ENCODE results near the gene PDILT.

Gene PDILT

GRCh38 chr16:20387978-20388377, 16.6 kb downstream of the PDILT start:
- TF ChIP-seq YY1 (IDR thresholded peaks at IDR 0.05; ENCODE audit: low read depth) (no peak), FOXM1 (IDR thresholded peaks at IDR 0.05; ENCODE audit: borderline replicate concordance, low read depth) (no peak), ZBTB7A (IDR thresholded peaks at IDR 0.05; ENCODE audit: low read depth) (no peak), USF1 (IDR thresholded peaks at IDR 0.05) (no peak), CREB1 (IDR thresholded peaks at IDR 0.05; ENCODE audit: low read depth) (no peak), EGR1 (IDR thresholded peaks at IDR 0.05) (no peak), CEBPB (IDR thresholded peaks at IDR 0.05) (no peak), TEAD4 (IDR thresholded peaks at IDR 0.05) (no peak), RAD21 (IDR thresholded peaks at IDR 0.05; ENCODE audit: low read depth) (no peak), EP300 (IDR thresholded peaks at IDR 0.05; ENCODE audit: borderline replicate concordance) (no peak), TCF12 (IDR thresholded peaks at IDR 0.05; ENCODE audit: low read depth) (no peak), NFIC (IDR thresholded peaks at IDR 0.05) (no peak)
- TF ChIP-seq, protein P1, sequence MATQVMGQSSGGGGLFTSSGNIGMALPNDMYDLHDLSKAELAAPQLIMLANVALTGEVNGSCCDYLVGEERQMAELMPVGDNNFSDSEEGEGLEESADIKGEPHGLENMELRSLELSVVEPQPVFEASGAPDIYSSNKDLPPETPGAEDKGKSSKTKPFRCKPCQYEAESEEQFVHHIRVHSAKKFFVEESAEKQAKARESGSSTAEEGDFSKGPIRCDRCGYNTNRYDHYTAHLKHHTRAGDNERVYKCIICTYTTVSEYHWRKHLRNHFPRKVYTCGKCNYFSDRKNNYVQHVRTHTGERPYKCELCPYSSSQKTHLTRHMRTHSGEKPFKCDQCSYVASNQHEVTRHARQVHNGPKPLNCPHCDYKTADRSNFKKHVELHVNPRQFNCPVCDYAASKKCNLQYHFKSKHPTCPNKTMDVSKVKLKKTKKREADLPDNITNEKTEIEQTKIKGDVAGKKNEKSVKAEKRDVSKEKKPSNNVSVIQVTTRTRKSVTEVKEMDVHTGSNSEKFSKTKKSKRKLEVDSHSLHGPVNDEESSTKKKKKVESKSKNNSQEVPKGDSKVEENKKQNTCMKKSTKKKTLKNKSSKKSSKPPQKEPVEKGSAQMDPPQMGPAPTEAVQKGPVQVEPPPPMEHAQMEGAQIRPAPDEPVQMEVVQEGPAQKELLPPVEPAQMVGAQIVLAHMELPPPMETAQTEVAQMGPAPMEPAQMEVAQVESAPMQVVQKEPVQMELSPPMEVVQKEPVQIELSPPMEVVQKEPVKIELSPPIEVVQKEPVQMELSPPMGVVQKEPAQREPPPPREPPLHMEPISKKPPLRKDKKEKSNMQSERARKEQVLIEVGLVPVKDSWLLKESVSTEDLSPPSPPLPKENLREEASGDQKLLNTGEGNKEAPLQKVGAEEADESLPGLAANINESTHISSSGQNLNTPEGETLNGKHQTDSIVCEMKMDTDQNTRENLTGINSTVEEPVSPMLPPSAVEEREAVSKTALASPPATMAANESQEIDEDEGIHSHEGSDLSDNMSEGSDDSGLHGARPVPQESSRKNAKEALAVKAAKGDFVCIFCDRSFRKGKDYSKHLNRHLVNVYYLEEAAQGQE (IDR thresholded peaks at IDR 0.05; ENCODE audit: low read depth): no peak
- TF ChIP-seq, protein P2, sequence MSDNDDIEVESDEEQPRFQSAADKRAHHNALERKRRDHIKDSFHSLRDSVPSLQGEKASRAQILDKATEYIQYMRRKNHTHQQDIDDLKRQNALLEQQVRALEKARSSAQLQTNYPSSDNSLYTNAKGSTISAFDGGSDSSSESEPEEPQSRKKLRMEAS (IDR thresholded peaks at IDR 0.05): no peak

DNA sequence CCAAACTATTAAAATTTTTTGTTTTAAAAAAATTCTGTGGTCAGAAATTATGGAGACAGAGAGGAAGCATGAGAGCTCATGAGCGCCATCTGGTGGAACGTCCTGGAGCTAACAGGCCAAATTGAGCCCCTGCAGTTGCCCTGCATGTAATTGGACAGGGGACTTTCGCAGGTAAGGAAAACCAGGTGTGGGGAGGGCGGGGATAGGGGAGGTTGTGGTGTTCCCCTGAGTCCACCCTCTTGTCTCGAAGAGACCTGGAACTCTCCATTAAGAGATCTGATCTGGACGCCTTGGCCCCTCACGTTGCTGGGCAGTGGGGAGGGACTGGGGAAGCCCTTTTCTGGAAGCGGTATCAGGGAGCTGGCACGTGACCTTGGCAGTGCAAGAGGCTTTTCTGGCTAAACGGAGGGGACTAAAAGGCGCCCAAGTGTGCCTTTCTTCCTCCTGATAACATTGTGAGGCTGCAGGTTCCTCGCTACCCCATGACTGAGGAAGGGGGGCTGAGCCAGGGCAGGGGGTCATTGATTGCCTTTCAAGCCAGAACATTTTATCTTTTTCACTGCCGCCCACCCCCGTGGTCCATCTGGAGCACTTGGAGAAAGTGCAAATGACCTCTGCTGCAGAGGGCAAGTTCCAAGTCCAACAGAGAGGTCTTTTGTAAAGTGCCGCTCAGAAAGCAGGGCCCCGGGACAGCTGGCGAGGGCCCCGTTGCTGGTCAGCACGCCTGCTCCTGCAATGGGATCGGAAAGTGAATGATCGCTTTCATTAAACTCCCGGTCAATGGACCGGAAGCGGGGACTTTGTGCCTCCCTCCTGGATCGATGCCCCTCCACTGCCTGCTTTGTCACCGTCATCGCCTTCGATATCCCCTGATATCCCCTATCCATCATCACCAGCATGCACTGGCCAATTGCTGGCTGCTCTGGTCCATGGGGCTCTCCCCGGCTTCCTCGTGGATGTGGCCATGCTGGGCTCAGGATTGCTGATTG, 18.4 kb downstream of the PDILT start:
- no peak for TF ChIP-seq CREB1 (IDR thresholded peaks at IDR 0.05; ENCODE audit: low read depth)
- peak; percentile 74 for TF ChIP-seq USF1 (IDR thresholded peaks at IDR 0.05)
- TF ChIP-seq, protein P2 (IDR thresholded peaks at IDR 0.05): no peak
- TF ChIP-seq RAD21 (IDR thresholded peaks at IDR 0.05; ENCODE audit: low read depth): peak; percentile 51
- TF ChIP-seq EGR1 (IDR thresholded peaks at IDR 0.05): no peak

GRCh38 chr16:20383106-20384029, 21.2 kb downstream of the PDILT start:
- TF ChIP-seq CREB1 (IDR thresholded peaks at IDR 0.05; ENCODE audit: low read depth) (no peak), ZBTB7A (IDR thresholded peaks at IDR 0.05; ENCODE audit: low read depth) (no peak), RAD21 (IDR thresholded peaks at IDR 0.05; ENCODE audit: low read depth) (peak; percentile 78), EP300 (IDR thresholded peaks at IDR 0.05; ENCODE audit: borderline replicate concordance) (no peak), NFIC (IDR thresholded peaks at IDR 0.05) (no peak)
- TF ChIP-seq, protein P1 (IDR thresholded peaks at IDR 0.05; ENCODE audit: low read depth): no peak
- TF ChIP-seq, protein P2 (IDR thresholded peaks at IDR 0.05): no peak

GRCh38 chr16:20382202-20382948, 22.2 kb downstream of the PDILT start:
- TF ChIP-seq USF1 (IDR thresholded peaks at IDR 0.05) (no peak), EP300 (IDR thresholded peaks at IDR 0.05; ENCODE audit: borderline replicate concordance) (no peak), ZBTB7A (IDR thresholded peaks at IDR 0.05; ENCODE audit: low read depth) (no peak), CREB1 (IDR thresholded peaks at IDR 0.05; ENCODE audit: low read depth) (no peak), TAF1 (IDR thresholded peaks at IDR 0.05; ENCODE audit: low read depth) (no peak), RAD21 (IDR thresholded peaks at IDR 0.05; ENCODE audit: low read depth) (no peak), TEAD4 (IDR thresholded peaks at IDR 0.05) (no peak), FOXM1 (IDR thresholded peaks at IDR 0.05; ENCODE audit: borderline replicate concordance, low read depth) (no peak), CEBPB (IDR thresholded peaks at IDR 0.05) (no peak), TCF12 (IDR thresholded peaks at IDR 0.05; ENCODE audit: low read depth) (no peak), YY1 (IDR thresholded peaks at IDR 0.05; ENCODE audit: low read depth) (no peak), EGR1 (IDR thresholded peaks at IDR 0.05) (no peak)
